Measurements from ENCODE around the gene L2HGDH. TPM values are rescaled to one million over a fixed set of nuclear protein-coding genes. Genes with fewer than 3 reads are reported as not detected.

Gene L2HGDH
- total RNA-seq, 1 experiment from 2014 or later = 13.9 TPM

- DNase-seq = no peak
- Mint-ChIP-seq H3K27me3 (ENCODE audit: unreplicated experiment) (no peaks in the 10 kb centered on the region), H3K27ac (ENCODE audit: unreplicated experiment) (no peak overlapping the region), H3K36me3 (ENCODE audit: insufficient read depth, unreplicated experiment) (no peaks in the 10 kb centered on the region), H3K4me3 (ENCODE audit: low read depth, unreplicated experiment) (no peak overlapping the region), H3K4me1 (ENCODE audit: low read depth, unreplicated experiment) (no peaks in the 10 kb centered on the region), H3K9me3 (ENCODE audit: low read depth, unreplicated experiment) (no peaks in the 10 kb centered on the region)
- intact Hi-C loops (cut with micrococcal nuclease; ENCODE audit: unreplicated experiment) = no loop called here
- BruUV-seq (replicated peaks) = no TSS peak
- CTCF ChIA-PET = no interaction called here
- TF ChIP-seq CTCF (IDR thresholded peaks at IDR 0.05; ENCODE audit: unreplicated experiment) = no peak
Observed at GRCh38 chr14:50247245-50247644, 64.8 kb downstream of the L2HGDH start.

- no peak for DNase-seq
- no peaks in the 10 kb centered on the region for H3K9me3 Mint-ChIP-seq (ENCODE audit: low read depth, unreplicated experiment)
- no peaks in the 10 kb centered on the region for H3K27me3 Mint-ChIP-seq (ENCODE audit: unreplicated experiment)
- BruUV-seq (replicated peaks) = no TSS peak
- no peak for TF ChIP-seq CTCF (IDR thresholded peaks at IDR 0.05; ENCODE audit: unreplicated experiment)
- no peak overlapping the region for H3K4me3 Mint-ChIP-seq (ENCODE audit: low read depth, unreplicated experiment)
- no peaks in the 10 kb centered on the region for H3K36me3 Mint-ChIP-seq (ENCODE audit: insufficient read depth, unreplicated experiment)
- intact Hi-C loops (cut with micrococcal nuclease; ENCODE audit: unreplicated experiment) = no loop called here
- no peaks in the 10 kb centered on the region for H3K4me1 Mint-ChIP-seq (ENCODE audit: low read depth, unreplicated experiment)
- CTCF ChIA-PET = no interaction called here
- H3K27ac Mint-ChIP-seq (ENCODE audit: unreplicated experiment) = no peak overlapping the region
Observed at GRCh38 chr14:50242566-50243310, 69.3 kb downstream of the L2HGDH start.

- DNase-seq = no peak
- Mint-ChIP-seq H3K27ac (ENCODE audit: unreplicated experiment) (no peak overlapping the region), H3K36me3 (ENCODE audit: insufficient read depth, unreplicated experiment) (no peaks in the 10 kb centered on the region), H3K27me3 (ENCODE audit: unreplicated experiment) (no peaks in the 10 kb centered on the region), H3K4me1 (ENCODE audit: low read depth, unreplicated experiment) (no peaks in the 10 kb centered on the region), H3K4me3 (ENCODE audit: low read depth, unreplicated experiment) (no peak overlapping the region), H3K9me3 (ENCODE audit: low read depth, unreplicated experiment) (no peaks in the 10 kb centered on the region)
- no peak for TF ChIP-seq CTCF (IDR thresholded peaks at IDR 0.05; ENCODE audit: unreplicated experiment)
- CTCF ChIA-PET = no interaction called here
- intact Hi-C loops (cut with micrococcal nuclease; ENCODE audit: unreplicated experiment) = no loop called here
- no TSS peak for BruUV-seq (replicated peaks)
Observed at GRCh38 chr14:50242096-50242495, 69.9 kb downstream of the L2HGDH start.

- no peak for TF ChIP-seq CTCF (IDR thresholded peaks at IDR 0.05; ENCODE audit: unreplicated experiment)
- CTCF ChIA-PET = no interaction called here
- Mint-ChIP-seq H3K4me3 (ENCODE audit: low read depth, unreplicated experiment) (no peak overlapping the region), H3K36me3 (ENCODE audit: insufficient read depth, unreplicated experiment) (no peaks in the 10 kb centered on the region), H3K27me3 (ENCODE audit: unreplicated experiment) (no peaks in the 10 kb centered on the region), H3K4me1 (ENCODE audit: low read depth, unreplicated experiment) (no peaks in the 10 kb centered on the region), H3K27ac (ENCODE audit: unreplicated experiment) (no peak overlapping the region), H3K9me3 (ENCODE audit: low read depth, unreplicated experiment) (no peaks in the 10 kb centered on the region)
- no TSS peak for BruUV-seq (replicated peaks)
- intact Hi-C loops (cut with micrococcal nuclease; ENCODE audit: unreplicated experiment) = no loop called here
- no peak for DNase-seq
Observed at GRCh38 chr14:50237427-50237826, 74.6 kb downstream of the L2HGDH start.
